HCT116 (cell line): ENCODE data around the gene SERTAD1. TPM values are rescaled to one million over a fixed set of nuclear protein-coding genes. Genes with fewer than 3 reads are reported as not detected.

ENCODE experiments used
- ATAC-seq: fragments of 200-7000 bp; cut with Tn5 transposase; 2 replicates; pipeline ENCODE4 v1.9.1; 2020; ENCODE audit warnings: mild to moderate bottlenecking, moderate library complexity
- BruUV-seq: library from RNA; stranded (reverse); fragments of 400-500 nt; replicated peaks from 2 replicates; lab custom pipeline; 2021; lab: Mats Ljungman, UMichigan
- CTCF ChIA-PET: fragments of 300-600 bp; sonication (Branson Sonifier 250); formaldehyde crosslinking; loops from one replicate; lab custom pipeline; 2021; ENCODE audit warnings: antibody characterized with exemption; lab: Charles Lee
- POLR2A ChIA-PET: fragments of 300-600, 350-600 bp; sonication (Branson Sonifier 250); formaldehyde crosslinking; loops from one replicate; lab custom pipeline; 2021; ENCODE audit warnings: antibody characterized with exemption; lab: Charles Lee
- RAD21 ChIA-PET, 2 experiments: fragments of 300-600 bp; sonication (Branson Sonifier 250); formaldehyde crosslinking; loops; one replicate each; lab custom pipeline; 2023; ENCODE audit warnings: low total read pairs in 2 of 2; ENCODE audit not compliant: uncharacterized antibody in 2 of 2, unreplicated experiment in 2 of 2, low non-redundant PET in 1 of 2; lab: Charles Lee
- DNase-seq: peaks from one replicate; pipeline ENCODE4 v3.0.0-alpha.2; 2010; ENCODE audit warnings: low read depth, low spot score
- H2AFZ ChIP-seq: fragments of 200-600 bp; shearing (Covaris generic), sonication (generic); 2 replicates; pipeline ENCODE4 v1.6.1; 2017; ENCODE audit warnings: low read depth, mixed run types, mixed read lengths, antibody characterized with exemption, low read length; ENCODE audit not compliant: poor library complexity, severe bottlenecking
- H3K27ac ChIP-seq: 2 replicates; pipeline ENCODE4 v1.5.1; 2012; ENCODE audit warnings: low read depth, low read length
- H3K27me3 ChIP-seq: fragments of 200-600 bp; sonication (generic); 2 replicates; pipeline ENCODE4 v1.6.1; 2016; ENCODE audit warnings: mixed run types, low read length, mixed read lengths; ENCODE audit not compliant: insufficient read depth
- H3K36me3 ChIP-seq, 2 experiments: fragments of 200-500 bp in 1 of 2; fragments of 200-600 bp in 1 of 2; sonication (Bioruptor generic) in 1 of 2; sonication (generic) in 1 of 2; 2 replicates each; pipeline versions ENCODE4 v1.5.1 to v1.6.1; 2014 to 2016; ENCODE audit warnings: low read length in 2 of 2, inconsistent platforms in 1 of 2, mixed read lengths in 1 of 2, mixed run types in 1 of 2; ENCODE audit not compliant: insufficient read depth in 2 of 2, control insufficient read depth in 1 of 2
- H3K4me1 ChIP-seq, 2 experiments: fragments of 200-600 bp in 1 of 2; sonication (generic) in 1 of 2; 2 replicates each; pipeline versions ENCODE4 v1.5.1 to v1.6.1; 2012 to 2017; ENCODE audit warnings: low read length in 2 of 2, inconsistent platforms in 1 of 2, mild to moderate bottlenecking in 1 of 2, mixed read lengths in 1 of 2, mixed run types in 1 of 2, moderate library complexity in 1 of 2; ENCODE audit not compliant: insufficient read depth in 2 of 2, control insufficient read depth in 1 of 2
- H3K4me2 ChIP-seq: fragments of 200-600 bp; sonication (generic); 2 replicates; pipeline ENCODE4 v1.6.1; 2017; ENCODE audit warnings: mixed run types, low read length, mixed read lengths
- H3K4me3 ChIP-seq, 2 experiments: fragments of 200-600 bp in 1 of 2; sonication (generic) in 1 of 2; replicated peaks in 1 of 2; 2 replicates each; pipeline ENCODE4 v1.5.1; 2011 to 2016; ENCODE audit warnings: low read length in 2 of 2, control low read depth in 1 of 2, low read depth in 1 of 2, mild to moderate bottlenecking in 1 of 2, mixed read lengths in 1 of 2, mixed run types in 1 of 2
- H3K79me2 ChIP-seq: fragments of 200-600 bp; sonication (generic); 2 replicates; pipeline ENCODE4 v1.6.1; 2017; ENCODE audit warnings: mild to moderate bottlenecking, mixed run types, low read length, moderate library complexity, mixed read lengths; ENCODE audit not compliant: insufficient read depth
- H3K9ac ChIP-seq: fragments of 200-600 bp; sonication (generic); 2 replicates; pipeline ENCODE4 v1.6.1; 2016; ENCODE audit warnings: low read length, mixed read lengths
- H3K9me2 ChIP-seq: fragments of 200-600 bp; sonication (generic), shearing (Covaris generic); 2 replicates; pipeline ENCODE4 v1.6.1; 2017; ENCODE audit warnings: mixed run types, mild to moderate bottlenecking, moderate library complexity; ENCODE audit not compliant: insufficient read depth
- H3K9me3 ChIP-seq, 2 experiments: fragments of 200-500 bp in 1 of 2; fragments of 200-600 bp in 1 of 2; sonication (Bioruptor generic) in 1 of 2; sonication (generic) in 1 of 2; 2 replicates each; pipeline ENCODE4 v1.6.1; 2014 to 2017; ENCODE audit warnings: low read length in 2 of 2, mixed read lengths in 2 of 2, inconsistent platforms in 1 of 2, low read depth in 1 of 2, mild to moderate bottlenecking in 1 of 2, mixed run types in 1 of 2, moderate library complexity in 1 of 2; ENCODE audit not compliant: control insufficient read depth in 1 of 2, insufficient read depth in 1 of 2
- H4K20me1 ChIP-seq: fragments of 200-600 bp; sonication (generic), shearing (Covaris generic); 2 replicates; pipeline ENCODE4 v1.6.1; 2017; ENCODE audit warnings: mixed run types, mild to moderate bottlenecking, moderate library complexity; ENCODE audit not compliant: insufficient read depth
- ATF3 ChIP-seq: IDR thresholded peaks from 2 replicates; pipeline ENCODE4 v1.6.1; 2012
- CBX3 ChIP-seq: IDR thresholded peaks from 2 replicates; pipeline ENCODE4 v1.6.1; 2012; ENCODE audit warnings: low read depth
- CEBPB ChIP-seq: IDR thresholded peaks from 2 replicates; pipeline ENCODE4 v1.6.1; 2012; ENCODE audit warnings: low read depth
- CTCF ChIP-seq, 3 experiments: fragments of 200-600 bp in 1 of 3; sonication (generic) in 1 of 3; IDR thresholded peaks in 2 of 3; conservative IDR thresholded peaks in 1 of 3; 2 replicates each; pipeline ENCODE4 v1.5.1; 2012 to 2017; ENCODE audit warnings: low read depth in 2 of 3, low read length in 2 of 3, antibody characterized with exemption in 1 of 3, borderline replicate concordance in 1 of 3, control low read depth in 1 of 3, mild to moderate bottlenecking in 1 of 3, mixed read lengths in 1 of 3, mixed run types in 1 of 3, moderate library complexity in 1 of 3; ENCODE audit not compliant: insufficient read depth in 1 of 3
- EZH2 ChIP-seq: fragments of 200-600 bp; sonication (generic); IDR thresholded peaks from 2 replicates; pipeline ENCODE4 v1.6.1; 2017; ENCODE audit warnings: antibody characterized with exemption, mixed run types
- EZH2phosphoT487 ChIP-seq: fragments of 200-600 bp; IDR thresholded peaks from 2 replicates; pipeline ENCODE4 v1.6.1; 2018; ENCODE audit warnings: antibody characterized with exemption, borderline replicate concordance
- JUND ChIP-seq: IDR thresholded peaks from 2 replicates; pipeline ENCODE4 v1.6.1; 2012
- POLR2A ChIP-seq: IDR thresholded peaks from 2 replicates; pipeline ENCODE4 v1.7.0; 2011; ENCODE audit warnings: borderline replicate concordance; ENCODE audit not compliant: insufficient read depth, insufficient read length; ENCODE audit errors: extremely low read depth
- POLR2AphosphoS5 ChIP-seq: IDR thresholded peaks from 2 replicates; pipeline ENCODE4 v1.6.1; 2011; ENCODE audit warnings: mild to moderate bottlenecking, low read depth, low read length, moderate library complexity
- RAD21 ChIP-seq: IDR thresholded peaks from 2 replicates; pipeline ENCODE4 v1.6.1; 2012; ENCODE audit warnings: low read depth, mild to moderate bottlenecking
- SIN3A ChIP-seq: IDR thresholded peaks from 2 replicates; pipeline ENCODE4 v1.6.1; 2012; ENCODE audit warnings: low read depth
- SP1 ChIP-seq: IDR thresholded peaks from 2 replicates; pipeline ENCODE4 v1.6.1; 2012; ENCODE audit warnings: low read depth
- SRF ChIP-seq: IDR thresholded peaks from 2 replicates; pipeline ENCODE4 v1.6.1; 2012; ENCODE audit warnings: low read depth
- TCF7L2 ChIP-seq: IDR thresholded peaks from 2 replicates; pipeline ENCODE4 v1.7.0; 2011; ENCODE audit warnings: borderline replicate concordance, inconsistent platforms; ENCODE audit not compliant: insufficient read depth, insufficient read length; ENCODE audit errors: extremely low read depth
- YY1 ChIP-seq: IDR thresholded peaks from 2 replicates; pipeline ENCODE4 v1.6.1; 2011; ENCODE audit warnings: low read length, low read depth, moderate library complexity, mild to moderate bottlenecking; ENCODE audit not compliant: insufficient replicate concordance; ENCODE audit errors: extremely low read depth
- ZNF274 ChIP-seq: fragments of 200-500 bp; sonication (Bioruptor generic); IDR thresholded peaks from 2 replicates; pipeline ENCODE4 v1.6.1; 2014; ENCODE audit warnings: mild to moderate bottlenecking, low read depth, low read length, inconsistent platforms
- intact Hi-C: fragments of 100-400 bp; cut with micrococcal nuclease; formaldehyde crosslinking; loops from 2 replicates; pipeline ENCODE4 v1.10.0; 2022
- total RNA-seq: library from RNA; stranded (reverse); gene quantifications from one replicate; pipeline ENCODE4 v1.2.1, GENCODE V29; 2021; ENCODE audit not compliant: unreplicated experiment
- TF ChIP-seq, protein P1 (sequence below): IDR thresholded peaks from 2 replicates; pipeline ENCODE4 v1.6.1; 2012

Gene SERTAD1
- total RNA-seq, 1 experiment from 2014 or later = 30.3 TPM

GRCh38 chr19:40411125-40411842 is 14.5 kb downstream of the SERTAD1 start:
- H3K4me2 ChIP-seq = peak overlapping the region; percentile 87
- no peaks in the 10 kb centered on the region for H3K36me3 ChIP-seq
- peak overlapping the region; percentile 62 for H3K9ac ChIP-seq
- no TSS peak for BruUV-seq
- no peaks in the 10 kb centered on the region for H3K79me2 ChIP-seq
- ChIA-PET POLR2A (interaction anchor here (4.8 kb wide), 1 partner anchor 9 kb away, joined by 14 read pairs; no protein-coding TSS in a partner anchor), RAD21 (interaction anchor here in 1 of 2 experiments (1.1 kb wide), 1 partner anchor 9 kb away, joined by 3 read pairs; no protein-coding TSS in a partner anchor), CTCF (interaction anchor here (0.8 to 1.2 kb wide), 2 partner anchors 15 to 54 kb away, joined by 3 read pairs; partner anchors contain the start of genes BLVRB and SERTAD1)
- peaks cover 26 to 54% of the 10 kb centered on the region in 2 experiments for H3K4me1 ChIP-seq
- H3K9me2 ChIP-seq = no peaks in the 10 kb centered on the region
- intact Hi-C loops = no loop called here
- peak overlapping the region; percentile 43; the same call in 1 of the 2 replicates for H3K27ac ChIP-seq
- no peaks in the 10 kb centered on the region for H3K27me3 ChIP-seq
- no peaks in the 10 kb centered on the region for H4K20me1 ChIP-seq
- ATAC-seq = peak; percentile 70
- H3K4me3 ChIP-seq = peak overlapping the region; percentile 9 to 45; a peak in 2 of 4 replicates
- no peak for DNase-seq
- H2AFZ ChIP-seq = peak overlapping the region; percentile 95
- H3K9me3 ChIP-seq = no peaks in the 10 kb centered on the region
- TF ChIP-seq YY1 (no peak), POLR2AphosphoS5 (peak; percentile 46; the same call in 1 of the 2 replicates), SP1 (peak; percentile 60)
- TF ChIP-seq, protein P1, sequence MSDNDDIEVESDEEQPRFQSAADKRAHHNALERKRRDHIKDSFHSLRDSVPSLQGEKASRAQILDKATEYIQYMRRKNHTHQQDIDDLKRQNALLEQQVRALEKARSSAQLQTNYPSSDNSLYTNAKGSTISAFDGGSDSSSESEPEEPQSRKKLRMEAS = peak; percentile 27; the same call in 1 of the 2 replicates

- no peaks in the 10 kb centered on the region for H4K20me1 ChIP-seq
- RAD21 ChIA-PET = no interaction called here
- H3K79me2 ChIP-seq = no peaks in the 10 kb centered on the region
- H2AFZ ChIP-seq = no peak overlapping the region
- H3K4me1 ChIP-seq = peaks cover 20 to 45% of the 10 kb centered on the region in 2 experiments
- no peaks in the 10 kb centered on the region for H3K36me3 ChIP-seq
- H3K4me3 ChIP-seq = no peak overlapping the region
- intact Hi-C loops = no loop called here
- DNase-seq = no peak
- POLR2A ChIA-PET = interaction anchor here (4.8 kb wide), 1 partner anchor 11 kb away, joined by 14 read pairs; no protein-coding TSS in a partner anchor
- H3K27ac ChIP-seq = no peak overlapping the region
- H3K4me2 ChIP-seq = no peak overlapping the region
- no peaks in the 10 kb centered on the region for H3K9me3 ChIP-seq
- no peak overlapping the region for H3K9ac ChIP-seq
- H3K9me2 ChIP-seq = no peaks in the 10 kb centered on the region
- BruUV-seq = no TSS peak
- no peaks in the 10 kb centered on the region for H3K27me3 ChIP-seq
- no peak for ATAC-seq
- CTCF ChIA-PET = interaction anchor here (1.2 kb wide), 1 partner anchor 55 kb away, joined by 3 read pairs; the partner anchor contains the start of gene BLVRB
- no peak for TF ChIP-seq EZH2phosphoT487
- TF ChIP-seq ATF3 = no peak
- no peak for TF ChIP-seq CTCF (IDR thresholded peaks at IDR 0.05 in 2 of 3, conservative IDR thresholded peaks at IDR 0.05 in 1 of 3; ENCODE audit: borderline replicate concordance in 1 of 3, insufficient read depth in 1 of 3, low read depth in 2 of 3, low read length in 2 of 3)
- TF ChIP-seq CEBPB = no peak
- TF ChIP-seq SIN3A = no peak
- TF ChIP-seq CBX3 = no peak
- no peak for TF ChIP-seq TCF7L2
- TF ChIP-seq JUND = no peak
- TF ChIP-seq POLR2A = no peak
- no peak for TF ChIP-seq ZNF274
- TF ChIP-seq SRF = no peak
- TF ChIP-seq SP1 = no peak
- TF ChIP-seq RAD21 = no peak
- TF ChIP-seq EZH2 = no peak
- TF ChIP-seq, protein P1 = no peak
Observed at GRCh38 chr19:40410030-40410389, 15.8 kb downstream of the SERTAD1 start.
